AG09309 (cell line): ENCODE results near the gene UAP1L1.

Experiments used
- DNase-seq: peaks from one replicate; pipeline ENCODE4 v3.0.0-alpha.2; 2010; ENCODE audit warnings: low read depth
- H3K4me3 ChIP-seq: 2 replicates; pipeline ENCODE4 v1.5.1; 2011; ENCODE audit warnings: mild to moderate bottlenecking, low read depth, low read length, moderate library complexity; ENCODE audit not compliant: control insufficient read depth
- TF ChIP-seq, protein P1 (sequence below): IDR thresholded peaks from 2 replicates; pipeline ENCODE4 v1.5.1; 2011; ENCODE audit warnings: mild to moderate bottlenecking, low read depth, low read length, inconsistent platforms; ENCODE audit not compliant: insufficient read depth, control insufficient read depth; ENCODE audit errors: missing control alignments

The UAP1L1 gene, protein sequence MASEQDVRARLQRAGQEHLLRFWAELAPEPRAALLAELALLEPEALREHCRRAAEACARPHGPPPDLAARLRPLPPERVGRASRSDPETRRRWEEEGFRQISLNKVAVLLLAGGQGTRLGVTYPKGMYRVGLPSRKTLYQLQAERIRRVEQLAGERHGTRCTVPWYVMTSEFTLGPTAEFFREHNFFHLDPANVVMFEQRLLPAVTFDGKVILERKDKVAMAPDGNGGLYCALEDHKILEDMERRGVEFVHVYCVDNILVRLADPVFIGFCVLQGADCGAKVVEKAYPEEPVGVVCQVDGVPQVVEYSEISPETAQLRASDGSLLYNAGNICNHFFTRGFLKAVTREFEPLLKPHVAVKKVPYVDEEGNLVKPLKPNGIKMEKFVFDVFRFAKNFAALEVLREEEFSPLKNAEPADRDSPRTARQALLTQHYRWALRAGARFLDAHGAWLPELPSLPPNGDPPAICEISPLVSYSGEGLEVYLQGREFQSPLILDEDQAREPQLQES

DNA sequence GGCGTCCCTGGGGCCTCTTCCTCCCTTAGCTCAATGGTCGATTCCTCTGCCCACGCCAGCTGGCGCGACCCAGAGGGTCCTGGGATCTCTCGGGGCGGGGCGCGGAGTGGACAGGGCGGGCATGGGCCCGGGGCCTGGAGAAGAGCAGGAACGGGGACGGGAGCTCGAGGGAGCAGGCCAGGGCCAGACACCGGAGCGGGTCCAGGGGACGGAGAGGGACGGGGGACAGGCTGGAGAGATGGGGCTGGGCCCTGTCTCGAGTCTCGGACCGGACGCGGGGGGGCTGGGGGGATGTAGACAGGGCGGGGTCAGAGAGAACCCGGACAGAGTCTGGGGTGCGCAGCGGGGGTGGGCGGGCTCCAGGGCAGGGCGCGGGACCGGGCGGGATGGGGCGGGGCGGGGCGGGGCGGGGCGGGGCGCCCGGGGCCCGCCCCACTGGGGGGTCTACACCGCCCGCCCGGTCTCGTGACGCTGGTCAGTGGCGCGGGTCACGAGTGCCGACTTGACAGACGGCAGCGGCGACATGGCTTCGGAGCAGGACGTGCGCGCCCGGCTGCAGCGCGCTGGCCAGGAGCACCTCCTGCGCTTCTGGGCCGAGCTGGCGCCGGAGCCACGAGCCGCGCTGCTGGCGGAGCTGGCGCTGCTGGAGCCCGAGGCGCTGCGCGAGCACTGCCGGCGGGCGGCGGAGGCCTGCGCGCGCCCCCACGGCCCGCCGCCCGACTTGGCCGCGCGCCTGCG is at the start of gene UAP1L1:
UAP1L1 (plus strand) TSS at position 508 of the 738 bp plus-strand sequence; CDS start at position 524, 16 bp downstream.
- DNase-seq, result no peak
- TF ChIP-seq, protein P1, sequence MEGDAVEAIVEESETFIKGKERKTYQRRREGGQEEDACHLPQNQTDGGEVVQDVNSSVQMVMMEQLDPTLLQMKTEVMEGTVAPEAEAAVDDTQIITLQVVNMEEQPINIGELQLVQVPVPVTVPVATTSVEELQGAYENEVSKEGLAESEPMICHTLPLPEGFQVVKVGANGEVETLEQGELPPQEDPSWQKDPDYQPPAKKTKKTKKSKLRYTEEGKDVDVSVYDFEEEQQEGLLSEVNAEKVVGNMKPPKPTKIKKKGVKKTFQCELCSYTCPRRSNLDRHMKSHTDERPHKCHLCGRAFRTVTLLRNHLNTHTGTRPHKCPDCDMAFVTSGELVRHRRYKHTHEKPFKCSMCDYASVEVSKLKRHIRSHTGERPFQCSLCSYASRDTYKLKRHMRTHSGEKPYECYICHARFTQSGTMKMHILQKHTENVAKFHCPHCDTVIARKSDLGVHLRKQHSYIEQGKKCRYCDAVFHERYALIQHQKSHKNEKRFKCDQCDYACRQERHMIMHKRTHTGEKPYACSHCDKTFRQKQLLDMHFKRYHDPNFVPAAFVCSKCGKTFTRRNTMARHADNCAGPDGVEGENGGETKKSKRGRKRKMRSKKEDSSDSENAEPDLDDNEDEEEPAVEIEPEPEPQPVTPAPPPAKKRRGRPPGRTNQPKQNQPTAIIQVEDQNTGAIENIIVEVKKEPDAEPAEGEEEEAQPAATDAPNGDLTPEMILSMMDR, result no peak
- peak within 1 kb of the TSS; percentile 86 for H3K4me3 ChIP-seq

DNA sequence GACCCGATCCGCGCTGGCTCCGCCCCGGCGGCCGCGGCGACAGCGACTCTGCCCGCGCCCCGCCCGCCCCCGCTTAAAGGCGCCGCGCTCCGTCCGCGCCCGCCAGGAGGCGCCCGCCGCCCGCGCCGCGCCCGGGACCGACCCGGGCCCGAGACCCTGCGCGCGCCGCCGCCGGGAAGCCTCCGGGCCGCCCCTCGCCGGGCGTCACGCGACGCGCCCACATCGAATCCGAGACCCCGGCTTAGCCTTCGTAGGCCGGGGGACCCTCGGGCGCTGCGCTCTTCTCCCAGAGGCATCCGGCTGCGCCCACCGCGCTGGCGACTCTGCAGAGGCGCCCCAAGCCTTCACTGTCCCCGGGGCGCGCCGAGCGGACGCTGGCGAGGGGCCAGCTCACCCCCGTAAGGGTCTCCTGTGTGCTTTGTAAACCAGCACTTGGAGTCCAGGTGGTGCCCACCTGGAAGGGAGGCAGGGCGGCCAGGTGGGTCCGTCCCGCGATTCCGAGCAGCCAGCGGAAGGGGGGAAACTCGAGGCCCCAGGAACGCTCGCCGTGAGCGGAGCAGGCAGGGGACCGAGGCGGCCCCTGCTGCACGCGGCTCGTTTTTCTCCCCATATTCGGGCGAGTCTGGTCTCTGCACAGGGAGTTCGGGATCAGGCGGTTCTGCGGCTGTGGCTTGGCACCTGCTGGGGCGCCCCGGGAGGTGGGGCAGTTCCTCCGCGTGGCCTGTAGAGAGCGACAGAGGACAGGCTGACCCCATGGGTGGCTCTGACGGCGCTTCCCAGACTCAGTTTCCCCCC is 48.9 kb upstream of the UAP1L1 start:
- TF ChIP-seq, protein P1, result peak; percentile 49
- peak overlapping the region; percentile 59 for H3K4me3 ChIP-seq
- no peak for DNase-seq

DNA sequence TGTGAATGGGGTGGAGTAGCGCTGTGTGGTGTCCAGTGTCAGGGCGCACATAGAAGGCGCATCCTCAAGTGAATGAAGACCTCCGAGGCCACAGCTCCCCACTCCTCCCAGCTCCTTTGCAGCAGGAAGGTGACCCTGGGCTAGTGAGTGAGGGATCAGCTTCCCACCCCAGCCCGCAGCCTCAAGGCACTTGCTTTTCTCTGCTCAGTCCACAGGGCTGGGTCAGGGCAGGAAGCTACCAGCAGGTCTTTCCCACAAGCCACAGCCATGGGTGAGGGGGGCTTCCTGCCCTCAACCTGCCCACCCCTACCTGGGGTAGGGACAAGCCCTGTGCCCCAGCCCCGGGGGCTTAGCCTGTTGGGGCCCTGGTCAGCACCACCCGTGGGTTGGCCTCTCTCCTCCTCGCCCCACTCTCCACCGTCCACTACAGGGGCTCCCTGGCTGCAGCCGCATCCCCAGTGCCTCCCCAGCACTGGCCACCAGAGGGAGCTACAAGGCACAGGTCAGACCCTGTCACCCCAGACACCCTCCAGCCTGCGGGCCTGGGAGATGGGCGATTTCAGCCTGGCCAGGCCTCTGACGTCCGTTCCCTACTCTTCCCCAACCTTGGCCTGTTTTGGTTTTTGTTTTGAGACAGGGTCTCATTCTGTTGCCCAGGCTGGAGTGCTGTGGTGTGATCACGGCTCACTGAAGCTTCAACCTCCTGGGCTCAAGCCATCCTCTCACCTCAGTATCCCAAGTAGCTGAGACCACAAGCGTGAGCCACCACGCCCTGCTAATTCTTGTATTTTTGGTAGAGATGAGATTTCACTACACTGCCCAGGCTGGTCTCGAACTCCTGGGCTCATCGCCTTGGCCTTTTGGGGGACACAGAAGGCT is 48.0 kb upstream of the UAP1L1 start:
- TF ChIP-seq, protein P1, result peak; percentile 92
- no peak for DNase-seq
- peak overlapping the region; percentile 48; the same call in 1 of the 2 replicates for H3K4me3 ChIP-seq

DNA sequence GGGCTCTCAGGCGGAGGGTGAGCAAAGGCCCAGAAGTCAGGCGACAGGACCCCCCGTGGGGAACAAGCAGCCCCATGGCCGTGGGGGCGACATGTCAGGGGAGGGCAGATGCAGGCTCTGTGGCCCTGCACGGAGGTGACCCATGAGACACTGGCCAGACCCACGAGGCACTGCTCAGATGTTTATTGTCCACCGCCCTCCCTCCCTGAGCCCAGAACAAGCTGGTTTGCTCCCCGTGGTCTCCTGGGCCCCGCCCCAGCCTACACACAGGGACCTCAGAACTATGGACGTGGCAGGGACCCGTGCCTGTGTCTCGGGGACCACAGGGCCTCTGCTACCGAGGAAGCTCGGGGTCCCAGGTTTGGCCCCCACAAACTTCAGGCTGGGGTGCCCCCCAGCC is 47.3 kb upstream of the UAP1L1 start:
- TF ChIP-seq, protein P1, result no peak
- no peak for DNase-seq
- H3K4me3 ChIP-seq, result no peak overlapping the region

DNA sequence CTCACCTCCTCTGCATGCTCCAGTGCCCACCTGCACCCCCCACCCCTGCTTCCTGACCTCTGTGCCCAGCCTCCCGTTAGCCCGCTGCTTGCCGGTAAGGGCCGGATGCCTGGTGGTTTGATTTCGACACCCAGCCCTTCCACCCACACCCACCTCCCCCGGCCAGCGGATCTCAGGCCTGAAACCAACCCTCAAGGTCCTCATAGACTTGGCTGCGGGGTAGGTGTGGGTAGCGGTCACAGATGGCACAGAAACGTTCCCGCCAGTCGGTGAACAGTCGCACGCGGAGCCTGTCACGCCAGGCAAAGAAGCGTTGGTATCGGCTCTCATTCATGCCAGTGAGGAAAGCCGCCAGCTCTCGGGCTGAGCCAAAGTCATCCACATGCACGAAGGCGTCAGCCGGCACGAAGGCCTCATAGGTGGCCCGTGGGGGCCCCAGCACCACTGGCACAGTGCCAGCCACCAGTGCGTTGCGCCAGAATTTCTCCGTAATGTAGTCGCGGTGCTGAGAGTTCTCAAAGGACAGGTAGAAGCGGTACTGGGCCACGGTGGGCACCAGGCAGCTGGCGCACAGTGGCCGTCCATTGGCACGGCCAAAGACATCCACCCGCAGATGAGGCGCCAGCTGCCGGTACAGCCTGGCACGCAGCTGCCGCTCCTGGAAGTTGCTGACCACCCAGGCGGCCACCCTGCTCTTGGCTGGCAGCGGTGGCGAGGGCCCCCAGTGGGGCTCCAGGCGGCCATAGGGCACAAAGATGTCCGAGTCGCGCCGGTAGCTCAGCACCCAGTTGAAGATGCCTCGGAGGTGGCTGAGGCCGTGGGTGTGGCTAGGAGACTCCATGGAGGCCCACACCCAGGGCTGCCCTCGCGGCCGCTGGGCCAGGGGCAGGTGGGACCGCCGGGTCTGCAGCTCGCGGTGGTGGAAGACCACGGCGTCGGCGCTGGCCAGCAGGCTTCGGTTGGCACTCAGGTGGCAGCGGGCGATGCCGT is 46.5 kb upstream of the UAP1L1 start:
- TF ChIP-seq, protein P1, result no peak
- no peak overlapping the region for H3K4me3 ChIP-seq
- no peak for DNase-seq
